Liver (tissue), 2 donors: ENCODE results near the gene CHL1.

Source experiments
- JUND ChIP-seq, 2 donors: IDR thresholded peaks; 2 replicates each; pipeline ENCODE4 v1.6.1; 2016; ENCODE audit warnings: antibody characterized with exemption in 2 of 2
- REST ChIP-seq: IDR thresholded peaks from 2 replicates; pipeline ENCODE4 v1.6.1; 2016; ENCODE audit warnings: antibody characterized with exemption, mild to moderate bottlenecking
- donor health status: healthy.

GRCh38 chr3:212432-212831 is 15.9 kb downstream of the CHL1 start:
- TF ChIP-seq JUND (IDR thresholded peaks at IDR 0.05), result no peak
- TF ChIP-seq REST, result no peak
